ENCODE measurements around the gene MDFI. TPM values are rescaled to one million over a fixed set of nuclear protein-coding genes. Genes with fewer than 3 reads are reported as not detected.
"Not testable (repeated sequence)": the region's sequence is repeated elsewhere in the genome, so short reads cannot be mapped to it uniquely, and the experiment has no call there.

MDFI gene
- total and polyA plus RNA-seq, 2 experiments from 2014 or later = 27.5 to 137 TPM

- Histone ChIP-seq H3K4me1 (ENCODE audit: low read depth) (peaks cover 12% of the 10 kb centered on the region), H3K36me3 (no peaks in the 10 kb centered on the region), H3K27ac (no peak overlapping the region), H3K4me3 (no peak overlapping the region), H3K9me3 (ENCODE audit: low read depth) (no peaks in the 10 kb centered on the region), H3K27me3 (no peaks in the 10 kb centered on the region)
- TF ChIP-seq, protein P1, sequence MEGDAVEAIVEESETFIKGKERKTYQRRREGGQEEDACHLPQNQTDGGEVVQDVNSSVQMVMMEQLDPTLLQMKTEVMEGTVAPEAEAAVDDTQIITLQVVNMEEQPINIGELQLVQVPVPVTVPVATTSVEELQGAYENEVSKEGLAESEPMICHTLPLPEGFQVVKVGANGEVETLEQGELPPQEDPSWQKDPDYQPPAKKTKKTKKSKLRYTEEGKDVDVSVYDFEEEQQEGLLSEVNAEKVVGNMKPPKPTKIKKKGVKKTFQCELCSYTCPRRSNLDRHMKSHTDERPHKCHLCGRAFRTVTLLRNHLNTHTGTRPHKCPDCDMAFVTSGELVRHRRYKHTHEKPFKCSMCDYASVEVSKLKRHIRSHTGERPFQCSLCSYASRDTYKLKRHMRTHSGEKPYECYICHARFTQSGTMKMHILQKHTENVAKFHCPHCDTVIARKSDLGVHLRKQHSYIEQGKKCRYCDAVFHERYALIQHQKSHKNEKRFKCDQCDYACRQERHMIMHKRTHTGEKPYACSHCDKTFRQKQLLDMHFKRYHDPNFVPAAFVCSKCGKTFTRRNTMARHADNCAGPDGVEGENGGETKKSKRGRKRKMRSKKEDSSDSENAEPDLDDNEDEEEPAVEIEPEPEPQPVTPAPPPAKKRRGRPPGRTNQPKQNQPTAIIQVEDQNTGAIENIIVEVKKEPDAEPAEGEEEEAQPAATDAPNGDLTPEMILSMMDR (IDR thresholded peaks at IDR 0.05; ENCODE audit: low read depth, low read length) = no peak
- no peak for DNase-seq (ENCODE audit: low read depth in 1 of 2, low spot score in 1 of 2)
Observed at GRCh38 chr6:41614715-41615114, 23.6 kb upstream of the MDFI start.

DNA sequence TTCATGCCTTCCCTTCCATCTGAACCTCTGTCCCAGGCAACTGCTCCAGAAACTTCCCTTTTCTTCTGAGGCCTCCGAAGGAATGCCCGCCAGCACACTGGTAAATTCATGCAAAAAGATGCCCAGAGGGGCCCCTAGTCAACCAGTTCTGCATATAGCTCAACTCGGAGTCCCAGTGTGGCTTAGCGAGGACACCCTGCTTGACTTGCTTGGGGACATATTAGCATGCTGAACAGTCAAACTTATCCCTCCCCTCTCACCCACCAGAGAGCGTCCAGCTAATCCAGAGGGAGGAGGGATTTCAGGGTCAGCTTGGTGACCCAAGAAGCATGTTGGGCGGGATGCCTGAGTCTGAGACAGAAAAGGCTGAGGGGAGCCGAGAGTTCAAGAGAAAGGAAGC lies 23.0 kb upstream of the MDFI start:
- Histone ChIP-seq H3K27ac (no peak overlapping the region), H3K9me3 (ENCODE audit: low read depth) (no peaks in the 10 kb centered on the region), H3K4me3 (no peak overlapping the region), H3K4me1 (ENCODE audit: low read depth) (peaks cover 12% of the 10 kb centered on the region), H3K36me3 (no peaks in the 10 kb centered on the region), H3K27me3 (no peaks in the 10 kb centered on the region)
- TF ChIP-seq, protein P1 (IDR thresholded peaks at IDR 0.05; ENCODE audit: low read depth, low read length) = no peak
- DNase-seq (ENCODE audit: low read depth in 1 of 2, low spot score in 1 of 2) = no peak

- no peaks in the 10 kb centered on the region for H3K36me3 ChIP-seq
- TF ChIP-seq, protein P1 (IDR thresholded peaks at IDR 0.05; ENCODE audit: low read depth, low read length) = no peak
- H3K4me3 ChIP-seq = no peak overlapping the region
Observed at GRCh38 chr6:41618598-41618997, 19.7 kb upstream of the MDFI start.

DNA sequence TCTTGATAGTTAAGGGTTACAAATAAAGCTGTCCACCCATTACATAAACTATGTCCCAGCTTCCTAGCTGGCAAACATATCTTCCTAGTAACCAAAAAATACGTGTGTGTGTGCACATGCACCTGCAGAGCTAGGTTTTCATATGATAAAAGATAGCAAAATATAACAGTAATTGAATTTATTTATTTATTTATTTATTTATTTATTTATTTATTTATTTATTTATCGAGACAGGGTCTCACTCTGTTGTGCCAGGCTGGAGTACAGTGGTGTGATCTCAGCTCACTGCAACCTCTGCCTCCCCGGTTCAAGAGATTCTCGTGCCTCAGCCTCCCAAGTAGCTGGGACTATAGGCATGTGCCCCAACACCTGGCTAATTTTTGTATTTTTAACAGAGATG lies 19.1 kb upstream of the MDFI start:
- H3K27ac ChIP-seq = peak overlapping the region; percentile 71
- not testable (repeated sequence) for H3K27me3 ChIP-seq; H3K36me3 ChIP-seq; DNase-seq (ENCODE audit: low read depth in 1 of 2, low spot score in 1 of 2); H3K9me3 ChIP-seq (ENCODE audit: low read depth); H3K4me3 ChIP-seq
- peaks cover 22% of the 10 kb centered on the region for H3K4me1 ChIP-seq (ENCODE audit: low read depth)

More at GRCh38 chr6:41618598-41618997, 19.7 kb upstream of the MDFI start:
- Histone ChIP-seq H3K27ac (peak overlapping the region; percentile 71), H3K4me1 (ENCODE audit: low read depth) (peaks cover 22% of the 10 kb centered on the region), H3K27me3 (no peaks in the 10 kb centered on the region), H3K9me3 (ENCODE audit: low read depth) (no peaks in the 10 kb centered on the region)
- peak in 1 of 2 donors; percentile 50 for DNase-seq (ENCODE audit: low read depth in 1 of 2, low spot score in 1 of 2)

GRCh38 chr6:41621367-41621766 lies 16.9 kb upstream of the MDFI start:
- DNase-seq (ENCODE audit: low read depth in 1 of 2, low spot score in 1 of 2) = no peak
- no peaks in the 10 kb centered on the region for H3K27me3 ChIP-seq
- no peaks in the 10 kb centered on the region for H3K36me3 ChIP-seq
- no peak overlapping the region for H3K27ac ChIP-seq
- H3K9me3 ChIP-seq (ENCODE audit: low read depth) = no peaks in the 10 kb centered on the region
- TF ChIP-seq, protein P1 (IDR thresholded peaks at IDR 0.05; ENCODE audit: low read depth, low read length) = no peak
- no peak overlapping the region for H3K4me3 ChIP-seq
- peaks cover 26% of the 10 kb centered on the region for H3K4me1 ChIP-seq (ENCODE audit: low read depth)

DNA sequence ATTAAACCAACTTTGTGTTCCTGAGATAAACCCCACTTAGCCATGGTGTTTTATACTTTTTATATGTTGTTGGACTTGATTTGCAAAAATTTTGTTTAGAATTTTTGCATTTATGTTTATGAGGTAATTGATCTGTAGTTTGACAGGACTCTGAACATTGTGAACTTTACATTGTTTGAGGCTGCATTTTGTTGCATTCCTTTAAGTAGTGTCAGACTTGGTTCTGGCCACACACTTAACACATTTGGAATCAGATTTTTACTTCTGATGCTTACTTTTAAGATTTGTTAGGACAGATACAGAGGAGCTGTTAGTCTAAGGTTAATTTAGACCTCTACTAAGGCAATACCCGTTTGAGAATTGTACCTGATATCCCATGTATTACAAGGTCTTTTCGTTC lies 16.5 kb upstream of the MDFI start:
- no peak for DNase-seq (ENCODE audit: low read depth in 1 of 2, low spot score in 1 of 2)
- TF ChIP-seq, protein P1 (IDR thresholded peaks at IDR 0.05; ENCODE audit: low read depth, low read length) = no peak
- peaks cover 30% of the 10 kb centered on the region for H3K4me1 ChIP-seq (ENCODE audit: low read depth)
- no peaks in the 10 kb centered on the region for H3K9me3 ChIP-seq (ENCODE audit: low read depth)
- peak overlapping the region; percentile 88 for H3K27ac ChIP-seq
- no peak overlapping the region for H3K4me3 ChIP-seq
- no peaks in the 10 kb centered on the region for H3K36me3 ChIP-seq
- no peaks in the 10 kb centered on the region for H3K27me3 ChIP-seq

Measured in cardiac muscle cell (in vitro differentiated cells and primary cell).